SK-MEL-5 (cell line): ENCODE measurements around the gene ZNF70. TPM values are rescaled to one million over a fixed set of nuclear protein-coding genes. Genes with fewer than 3 reads are reported as not detected.
"Not testable (repeated sequence)": the region's sequence is repeated elsewhere in the genome, so short reads cannot be mapped to it uniquely, and the experiment has no call there.

Source experiments
- DNase-seq: peaks from one replicate; pipeline ENCODE4 v3.0.0-alpha.2; 2016; ENCODE audit warnings: low read depth, low spot score
- in situ Hi-C: cut with HindIII; loops from 2 replicates; pipeline ENCODE4 v1.10.0; 2016; ENCODE audit warnings: low sequenced_read_pairs, high pct_unique_total_duplicates, low pct_unique_long_range_greater_than_20kb
- total RNA-seq: library from RNA; depleted of rRNA; stranded (reverse); fragments of >200 nt; shearing (Covaris generic); gene quantifications from 2 replicates; pipeline ENCODE4 v1.2.3, GENCODE V29; 2014

ZNF70 gene
- total RNA-seq, 1 experiment from 2014 or later, result 5.7 TPM

DNA sequence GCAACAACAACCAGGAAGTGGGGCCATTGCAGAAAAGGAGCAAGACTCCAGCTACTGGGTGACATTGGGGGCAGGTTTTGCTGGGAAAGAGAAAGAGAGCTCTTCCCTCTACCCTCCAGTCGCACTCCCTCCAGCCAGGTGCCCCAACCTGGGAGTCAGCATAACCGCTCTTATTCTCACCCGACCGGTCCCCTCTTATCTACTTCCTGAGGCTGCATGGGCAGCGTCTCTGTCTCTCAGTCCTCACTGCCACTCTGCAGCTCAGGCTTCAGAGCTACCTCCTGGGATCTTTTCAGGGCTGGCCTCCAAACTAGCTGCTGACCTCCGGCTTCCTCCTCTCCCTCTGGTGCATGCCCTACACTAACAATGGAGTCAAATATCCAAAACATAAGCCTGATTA lies 5.1 kb downstream of the ZNF70 start:
- in situ Hi-C loops, result no loop called here
- DNase-seq, result no peak

- DNase-seq, result no peak
- in situ Hi-C loops, result no loop called here
Observed at GRCh38 chr22:23744485-23744884, 6.4 kb downstream of the ZNF70 start.

GRCh38 chr22:23744001-23744400 lies 6.9 kb downstream of the ZNF70 start:
- DNase-seq, result no peak
- in situ Hi-C loops, result no loop called here

GRCh38 chr22:23743303-23743705 lies 7.6 kb downstream of the ZNF70 start:
- DNase-seq, result no peak
- in situ Hi-C loops, result no loop called here

DNA sequence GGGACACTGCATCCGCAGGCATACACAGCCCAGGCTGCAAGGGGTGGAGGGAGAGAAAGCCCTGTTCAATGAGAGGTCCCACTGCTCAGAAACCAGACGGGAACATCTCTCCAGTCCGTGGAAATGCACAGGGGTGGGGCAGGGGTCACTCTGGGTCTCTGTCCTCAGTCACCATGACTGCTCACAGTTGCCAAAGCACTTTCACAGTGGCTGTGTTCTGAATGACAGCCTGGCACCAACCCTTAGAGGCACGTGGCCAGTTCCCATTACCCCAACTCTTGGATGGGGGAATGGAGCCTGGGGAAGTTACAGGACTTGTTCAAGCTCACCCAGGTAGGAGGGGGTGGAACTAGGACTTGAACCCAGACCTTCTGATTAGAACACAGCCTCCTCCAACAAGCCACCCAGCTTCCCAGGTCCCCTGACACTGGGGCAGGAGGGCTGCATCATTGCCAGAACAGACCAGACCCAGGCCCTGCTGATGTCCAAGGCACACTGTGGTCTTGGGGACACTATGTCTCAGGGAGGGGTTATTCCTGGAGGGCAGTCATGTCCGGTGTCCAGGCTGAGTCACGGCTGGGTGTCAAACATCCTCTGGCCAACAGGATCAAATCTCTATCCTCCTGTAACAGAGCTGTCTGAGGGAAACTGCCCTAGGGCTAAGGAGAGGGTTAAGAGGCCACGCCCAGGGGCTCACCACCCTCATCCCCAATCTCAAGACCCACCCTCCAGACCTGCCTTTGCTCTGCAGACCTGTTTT lies 8.2 kb downstream of the ZNF70 start:
- in situ Hi-C loops, result no loop called here
- no peak for DNase-seq

- no peak for DNase-seq
Observed at GRCh38 chr22:23737696-23738095, 13.2 kb downstream of the ZNF70 start.

DNA sequence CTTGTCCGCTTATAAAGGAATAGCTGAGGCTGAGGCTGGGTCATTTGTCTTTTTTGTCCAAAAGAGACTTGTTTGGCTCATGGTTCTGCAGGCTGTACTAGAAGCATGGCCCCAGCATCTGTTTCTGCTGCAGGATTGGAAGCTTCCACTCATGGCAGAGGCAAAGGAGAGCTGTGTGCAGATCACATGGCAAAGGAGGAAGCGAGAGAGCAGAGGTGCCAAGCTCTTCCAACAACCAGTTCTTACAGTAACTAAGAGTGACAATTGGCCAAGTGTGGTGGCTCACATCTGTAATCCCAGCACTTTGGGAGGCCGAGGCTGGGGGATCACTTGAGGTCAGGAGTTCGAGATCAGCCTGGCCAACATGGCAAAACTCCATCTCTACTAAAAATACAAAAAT lies 22.8 kb downstream of the ZNF70 start:
- DNase-seq, result peak; percentile 13
- in situ Hi-C loops, result not testable (repeated sequence)

More at GRCh38 chr22:23737696-23738095, 13.2 kb downstream of the ZNF70 start:
- in situ Hi-C loops, result no loop called here

- in situ Hi-C loops, result no loop called here
Observed at GRCh38 chr22:23722724-23723123, 28.2 kb downstream of the ZNF70 start.

GRCh38 chr22:23722160-23722559 lies 28.8 kb downstream of the ZNF70 start:
- in situ Hi-C loops, result no loop called here
- DNase-seq, result no peak

More at GRCh38 chr22:23722724-23723123, 28.2 kb downstream of the ZNF70 start:
- no peak for DNase-seq

DNA sequence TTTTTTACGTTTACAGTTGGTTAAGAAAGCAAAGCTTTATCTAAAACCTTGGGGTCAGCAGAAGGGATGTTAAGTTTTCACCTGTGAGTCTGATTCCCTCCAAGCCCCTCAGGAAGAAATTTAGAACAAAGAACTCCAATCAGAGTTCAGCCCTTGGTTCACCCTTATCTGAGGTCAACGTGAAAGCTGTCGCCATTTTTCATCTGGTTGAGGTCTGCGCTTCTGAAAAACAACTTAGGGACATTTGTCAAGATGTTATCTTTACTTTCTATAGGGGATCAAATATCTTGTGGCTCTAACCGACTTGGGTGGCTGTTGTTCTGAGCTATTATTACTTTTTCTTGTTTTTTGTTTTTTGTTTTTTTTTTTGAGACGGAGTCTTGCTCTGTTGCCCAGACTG lies 30.1 kb downstream of the ZNF70 start:
- in situ Hi-C loops, result no loop called here
- no peak for DNase-seq

- in situ Hi-C loops, result no loop called here
- peak; percentile 14 for DNase-seq
Observed at GRCh38 chr22:23718371-23719165, 32.3 kb downstream of the ZNF70 start.

GRCh38 chr22:23716811-23717801 lies 33.8 kb downstream of the ZNF70 start:
- DNase-seq, result peak; percentile 87
- in situ Hi-C loops, result no loop called here

- DNase-seq, result no peak
- in situ Hi-C loops, result no loop called here
Observed at GRCh38 chr22:23715806-23716375, 35.0 kb downstream of the ZNF70 start.

DNA sequence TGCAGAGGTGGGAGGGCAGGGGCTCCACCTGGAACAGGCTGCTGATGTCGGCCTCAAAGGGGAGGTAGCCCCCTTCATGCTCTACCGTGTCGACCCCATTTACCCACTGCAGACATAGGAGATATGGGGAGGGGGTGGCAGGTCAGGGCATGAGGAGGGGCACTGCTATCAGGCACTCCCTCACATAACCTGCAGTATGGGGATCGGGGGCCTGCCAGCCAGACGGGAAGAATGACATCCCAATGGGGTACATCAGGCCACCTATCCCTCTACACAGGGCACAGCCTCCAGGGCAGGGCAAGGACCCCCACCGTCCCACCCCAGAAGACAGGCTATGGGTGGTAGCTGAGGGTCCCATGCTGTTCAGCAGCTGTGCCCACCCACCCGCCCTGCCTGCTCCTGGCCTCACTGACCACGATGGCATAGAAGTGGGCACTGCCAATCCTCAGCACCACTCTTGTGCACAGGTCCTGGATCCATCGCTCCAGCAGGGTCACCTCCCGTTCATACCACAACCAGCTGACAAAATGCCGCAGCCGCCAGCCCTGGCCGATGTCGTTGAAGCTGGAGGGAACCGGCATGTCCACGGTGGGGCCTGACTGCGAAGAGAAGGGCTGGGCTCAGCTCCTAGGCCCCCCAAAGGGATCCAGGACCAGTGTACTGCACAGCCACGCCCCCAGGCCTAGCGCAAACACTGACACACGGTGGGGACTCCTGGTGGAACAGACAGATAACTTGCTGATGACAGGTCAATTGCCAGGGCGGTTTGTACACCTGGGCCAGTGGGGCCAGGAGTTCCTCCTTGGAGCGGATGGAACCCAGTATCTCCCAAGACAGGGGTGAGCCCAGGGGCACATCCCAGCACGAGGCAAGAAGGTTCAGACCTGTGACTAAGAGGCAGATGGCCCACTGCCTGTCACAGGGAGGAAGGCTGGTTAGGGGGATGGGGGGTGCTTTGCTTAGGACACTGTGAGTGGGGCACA lies 36.0 kb downstream of the ZNF70 start:
- DNase-seq, result no peak
- in situ Hi-C loops, result no loop called here

DNA sequence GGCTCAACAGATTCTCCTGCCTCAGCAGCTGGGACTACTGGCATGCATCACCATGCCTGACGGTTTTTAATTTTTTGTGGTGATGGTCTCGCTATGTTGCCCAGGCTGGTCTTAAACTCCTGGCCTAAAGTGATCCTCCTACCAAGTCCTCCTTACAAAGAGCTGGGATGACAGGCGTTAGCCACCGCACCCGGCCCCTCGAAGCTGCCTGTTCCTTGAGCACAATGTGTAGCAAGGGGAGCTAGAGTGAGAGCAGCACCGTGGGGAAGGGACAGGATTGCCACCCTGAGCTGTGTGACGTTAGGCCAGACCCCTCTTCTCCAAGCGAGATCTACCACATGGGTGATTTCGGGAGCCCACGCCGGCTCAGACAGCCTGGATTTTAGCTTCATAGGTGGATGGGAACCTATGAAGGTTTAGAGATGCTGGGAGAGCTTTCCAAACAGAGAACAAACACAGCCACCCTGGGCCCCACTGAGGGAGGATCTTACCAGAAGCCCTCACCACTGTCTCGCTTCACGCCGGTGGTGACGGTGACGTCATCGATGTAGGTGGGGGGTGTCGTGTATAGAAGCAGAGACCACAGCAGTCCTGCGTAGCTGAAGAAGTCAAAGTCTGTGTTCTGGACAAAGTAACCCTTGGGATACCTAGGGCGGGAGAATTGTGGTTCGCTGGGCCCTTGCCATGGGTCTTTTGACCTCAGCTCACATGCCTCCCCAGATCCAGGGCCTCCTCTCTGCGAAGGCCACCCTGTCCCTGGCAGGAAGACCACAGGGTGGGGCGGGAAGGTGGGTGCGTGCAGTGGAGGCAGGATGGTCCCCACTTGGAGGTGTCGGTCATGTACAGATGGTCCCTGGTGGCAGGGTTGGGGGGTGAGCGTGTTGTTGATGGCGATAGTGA lies 37.0 kb downstream of the ZNF70 start:
- in situ Hi-C loops, result no loop called here
- no peak for DNase-seq

DNA sequence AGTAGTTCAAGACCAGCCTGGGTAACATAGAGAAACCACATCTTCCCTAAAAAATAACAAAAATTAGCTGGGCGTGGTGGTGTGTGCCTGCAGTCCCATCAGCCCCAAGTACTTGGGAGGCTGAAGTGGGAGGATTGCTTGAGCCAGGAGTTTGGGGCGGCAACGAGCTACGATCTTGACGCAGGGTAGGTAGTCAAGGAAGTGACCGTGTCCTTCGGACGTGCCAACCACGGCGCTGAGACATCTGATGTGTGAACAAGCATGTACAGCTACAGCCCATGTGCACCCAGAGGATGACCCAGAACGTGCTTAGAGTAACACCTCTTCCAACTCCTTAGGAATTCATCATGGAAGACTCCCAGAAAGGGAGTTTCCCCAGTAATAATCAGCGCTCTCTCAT lies 38.7 kb downstream of the ZNF70 start:
- DNase-seq, result no peak
- in situ Hi-C loops, result no loop called here
